Mucosa of descending colon (tissue), 3 donors: ENCODE results near the gene MEGF11. TPM values are rescaled to one million over a fixed set of nuclear protein-coding genes. Genes with fewer than 3 reads are reported as not detected.

Source experiments
- ATAC-seq: fragments of 200-7000 bp; cut with Tn5 transposase; one replicate; pipeline ENCODE4 v1.9.1; 2020; ENCODE audit warnings: mild to moderate bottlenecking, moderate library complexity
- DNase-seq, 3 donors: peaks; one replicate each; pipeline ENCODE4 v3.0.0-alpha.2; 2020
- H3K36me3 ChIP-seq: fragments of 200-600 bp; one replicate; pipeline ENCODE4 v1.8.0; 2021; ENCODE audit warnings: low read depth, mild to moderate bottlenecking
- H3K4me1 ChIP-seq: fragments of 200-600 bp; one replicate; pipeline ENCODE4 v1.8.0; 2021; ENCODE audit warnings: low read depth, mild to moderate bottlenecking
- H3K4me3 ChIP-seq: fragments of 200-600 bp; one replicate; pipeline ENCODE4 v1.8.0; 2021; ENCODE audit warnings: mild to moderate bottlenecking
- H3K9me3 ChIP-seq: fragments of 200-600 bp; one replicate; pipeline ENCODE4 v1.8.0; 2021; ENCODE audit warnings: mild to moderate bottlenecking
- intact Hi-C, 2 donors: fragments of 100-400 bp; cut with DNase I in 1 of 2; cut with micrococcal nuclease in 1 of 2; formaldehyde crosslinking; loops; one replicate each; pipeline versions ENCODE4 v1.11.0 to v1.11.1; 2022; cut with DNase I, micrococcal nuclease
- total RNA-seq, 3 donors: library from RNA; stranded (reverse); fragmentation: NEBNext Ultra II Directional in 2 of 3; extraction: Animal tissue kit (Norgen Biotek cat#: 25700) in 2 of 3; gene quantifications; one replicate each; pipeline versions ENCODE4 v1.2.1 to v1.2.4, GENCODE V29; 2021 to 2023
- TF ChIP-seq, protein P1 (sequence below): fragments of 200-600 bp; IDR thresholded peaks from one replicate; pipeline ENCODE4 v1.8.0; 2022; ENCODE audit warnings: antibody characterized with exemption, mild to moderate bottlenecking
- donor health status: DM: no; HTN: no; CAD: no; lungs with moderate emphysema.
- donor health status: DM: no; HTN: no; CAD: no.
- donor health status: DM: no; HTN: yes; CAD: no.

The MEGF11 gene
- total RNA-seq, 3 donors from 2014 or later, result 0.12 to 0.29 (median 0.19) TPM

DNA sequence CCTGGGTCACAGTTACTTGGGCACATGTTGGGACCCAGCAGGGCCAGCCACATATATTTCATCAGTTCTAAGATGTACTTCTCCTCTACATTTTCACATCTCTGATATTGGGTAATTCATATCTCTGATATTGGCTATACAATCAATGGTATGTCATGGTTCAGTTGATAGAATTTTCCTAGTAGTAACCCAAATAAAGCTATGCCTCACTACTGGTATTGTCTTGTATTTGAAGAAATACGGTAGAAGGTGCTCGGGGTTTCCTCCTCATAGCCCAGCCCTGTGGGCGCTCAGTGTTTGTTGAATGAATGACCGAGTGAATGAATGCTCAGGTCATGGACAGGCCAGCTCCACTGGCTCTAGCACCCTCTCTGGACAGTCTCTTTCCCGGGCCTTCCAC is 290.2 kb downstream of the MEGF11 start:
- H3K4me3 ChIP-seq, result no peak overlapping the region
- no peaks in the 10 kb centered on the region for H3K36me3 ChIP-seq
- TF ChIP-seq, protein P1, sequence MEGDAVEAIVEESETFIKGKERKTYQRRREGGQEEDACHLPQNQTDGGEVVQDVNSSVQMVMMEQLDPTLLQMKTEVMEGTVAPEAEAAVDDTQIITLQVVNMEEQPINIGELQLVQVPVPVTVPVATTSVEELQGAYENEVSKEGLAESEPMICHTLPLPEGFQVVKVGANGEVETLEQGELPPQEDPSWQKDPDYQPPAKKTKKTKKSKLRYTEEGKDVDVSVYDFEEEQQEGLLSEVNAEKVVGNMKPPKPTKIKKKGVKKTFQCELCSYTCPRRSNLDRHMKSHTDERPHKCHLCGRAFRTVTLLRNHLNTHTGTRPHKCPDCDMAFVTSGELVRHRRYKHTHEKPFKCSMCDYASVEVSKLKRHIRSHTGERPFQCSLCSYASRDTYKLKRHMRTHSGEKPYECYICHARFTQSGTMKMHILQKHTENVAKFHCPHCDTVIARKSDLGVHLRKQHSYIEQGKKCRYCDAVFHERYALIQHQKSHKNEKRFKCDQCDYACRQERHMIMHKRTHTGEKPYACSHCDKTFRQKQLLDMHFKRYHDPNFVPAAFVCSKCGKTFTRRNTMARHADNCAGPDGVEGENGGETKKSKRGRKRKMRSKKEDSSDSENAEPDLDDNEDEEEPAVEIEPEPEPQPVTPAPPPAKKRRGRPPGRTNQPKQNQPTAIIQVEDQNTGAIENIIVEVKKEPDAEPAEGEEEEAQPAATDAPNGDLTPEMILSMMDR, result no peak
- DNase-seq (no peak), ATAC-seq (no peak)
- H3K9me3 ChIP-seq, result no peaks in the 10 kb centered on the region
- intact Hi-C loops, result no loop called here
- H3K4me1 ChIP-seq, result no peaks in the 10 kb centered on the region

DNA sequence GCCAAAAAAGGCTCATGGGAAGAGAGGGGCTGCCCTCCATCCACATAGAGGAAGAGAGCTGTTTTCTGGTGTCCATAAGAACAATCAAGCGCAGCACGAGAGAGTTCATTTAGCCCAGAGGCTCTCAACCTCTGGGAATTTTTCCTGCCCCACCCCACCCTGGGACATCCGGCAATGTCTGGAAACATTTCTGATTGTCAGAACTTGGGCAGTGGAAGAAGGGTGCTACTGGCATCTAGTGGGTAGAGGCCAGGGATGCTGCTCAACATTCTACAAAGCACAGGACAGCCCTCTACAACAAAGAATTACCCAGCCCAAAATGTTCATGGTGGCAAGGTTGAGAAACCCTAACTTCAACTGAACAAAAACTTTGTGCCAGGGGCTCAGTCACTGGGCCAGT is 291.4 kb downstream of the MEGF11 start:
- DNase-seq (no peak), ATAC-seq (no peak)
- Histone ChIP-seq H3K4me1 (no peaks in the 10 kb centered on the region), H3K4me3 (no peak overlapping the region), H3K9me3 (no peaks in the 10 kb centered on the region), H3K36me3 (no peaks in the 10 kb centered on the region)
- intact Hi-C loops, result no loop called here
- TF ChIP-seq, protein P1, result no peak

DNA sequence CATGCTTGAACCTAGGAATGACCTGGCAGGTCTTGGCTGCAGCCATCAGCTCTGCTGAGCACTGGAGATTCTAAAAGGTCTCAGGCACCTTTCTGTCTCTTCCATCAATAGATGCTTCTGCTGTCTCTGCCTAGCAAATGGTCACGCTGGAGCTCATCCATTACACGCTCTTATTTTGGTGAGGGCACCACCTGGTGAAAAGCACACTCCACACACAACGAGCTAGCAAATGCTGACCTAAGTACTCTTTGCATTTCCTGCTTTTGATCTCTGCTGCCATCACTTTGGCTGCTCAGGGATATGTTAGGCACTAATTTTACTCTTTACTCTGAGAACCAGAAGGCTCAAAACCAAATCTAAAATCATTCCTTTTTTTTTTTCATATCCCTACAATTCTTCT is 293.0 kb downstream of the MEGF11 start:
- no peaks in the 10 kb centered on the region for H3K4me1 ChIP-seq
- TF ChIP-seq, protein P1, result no peak
- no peaks in the 10 kb centered on the region for H3K36me3 ChIP-seq
- intact Hi-C loops, result no loop called here
- ATAC-seq (no peak), DNase-seq (no peak)
- no peak overlapping the region for H3K4me3 ChIP-seq
- H3K9me3 ChIP-seq, result no peaks in the 10 kb centered on the region

DNA sequence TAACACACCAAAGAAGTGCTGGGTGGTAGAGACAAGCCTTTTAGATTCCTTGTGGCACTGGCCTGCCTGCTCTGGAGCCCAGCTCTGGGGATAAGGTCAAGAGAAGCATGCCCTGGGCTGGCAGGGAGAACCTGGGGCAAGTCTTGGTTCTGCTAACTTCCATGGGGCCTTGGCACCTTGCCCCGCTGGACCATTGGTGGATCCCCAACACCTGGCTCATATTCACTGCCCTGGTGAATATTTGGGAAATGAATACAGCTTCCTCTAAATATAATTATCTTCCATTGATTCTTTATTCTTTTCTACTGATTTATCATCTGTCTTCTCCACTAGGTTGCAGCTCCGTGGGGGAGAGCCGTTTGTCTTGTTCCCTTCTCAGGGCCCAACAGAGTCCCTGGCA is 294.7 kb downstream of the MEGF11 start:
- Histone ChIP-seq H3K4me3 (no peak overlapping the region), H3K9me3 (no peaks in the 10 kb centered on the region), H3K4me1 (no peaks in the 10 kb centered on the region), H3K36me3 (no peaks in the 10 kb centered on the region)
- intact Hi-C loops, result no loop called here
- TF ChIP-seq, protein P1, result no peak
- DNase-seq (no peak), ATAC-seq (no peak)

DNA sequence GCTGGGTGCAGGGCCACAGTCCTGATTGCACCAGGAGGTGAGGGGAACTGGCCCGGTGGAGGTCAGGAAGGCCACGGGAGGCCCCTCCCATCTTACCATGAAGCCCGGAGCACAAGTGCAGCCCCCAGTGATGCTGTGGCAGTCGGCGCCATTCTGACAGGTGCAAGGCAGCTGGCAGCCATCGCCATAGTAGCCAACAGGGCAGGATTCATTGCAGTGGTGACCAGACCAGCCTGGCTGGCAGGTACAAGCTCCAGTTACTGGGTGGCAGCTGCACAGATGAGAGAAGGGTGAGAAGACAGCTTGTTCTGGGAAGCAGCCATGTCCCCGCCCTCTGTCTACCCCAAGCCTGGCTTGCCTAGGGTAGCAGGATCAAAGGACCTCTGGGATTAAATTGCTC is 296.1 kb downstream of the MEGF11 start:
- Histone ChIP-seq H3K4me1 (no peaks in the 10 kb centered on the region), H3K4me3 (no peak overlapping the region), H3K36me3 (no peaks in the 10 kb centered on the region), H3K9me3 (no peaks in the 10 kb centered on the region)
- TF ChIP-seq, protein P1, result no peak
- DNase-seq, result no peak
- intact Hi-C loops, result no loop called here
- no peak for ATAC-seq

DNA sequence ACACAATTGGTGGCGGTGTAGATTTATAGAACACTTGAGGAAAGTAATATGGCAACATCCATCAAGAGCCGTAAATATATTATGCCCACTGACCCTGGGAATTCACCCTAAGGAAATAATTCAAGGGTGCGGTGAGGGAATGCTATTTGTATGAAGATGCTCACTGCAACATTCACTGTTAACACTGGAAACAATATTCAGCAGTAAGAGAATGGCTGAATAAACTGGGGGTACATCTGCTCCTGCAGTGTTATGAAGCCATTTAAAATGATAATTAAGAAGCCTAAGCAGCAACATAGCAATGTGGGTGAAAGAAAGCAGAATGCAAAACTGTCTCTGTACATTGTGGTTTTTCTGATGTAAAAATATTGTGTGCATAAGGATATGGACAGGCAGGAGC is 296.7 kb downstream of the MEGF11 start:
- Histone ChIP-seq H3K9me3 (no peaks in the 10 kb centered on the region), H3K4me3 (no peak overlapping the region), H3K4me1 (no peaks in the 10 kb centered on the region), H3K36me3 (no peaks in the 10 kb centered on the region)
- TF ChIP-seq, protein P1, result no peak
- no peak for ATAC-seq
- intact Hi-C loops, result no loop called here
- no peak for DNase-seq
